Activated CD4-positive, alpha-beta memory T cell treated with anti-CD3 and anti-CD28 coated beads for 36 hours (primary cell): ENCODE measurements around the gene PRDM9. TPM values are rescaled to one million over a fixed set of nuclear protein-coding genes. Genes with fewer than 3 reads are reported as not detected.

Experiments
- CTCF ChIA-PET: fragments of 350-600 bp; sonication (Branson Sonifier 250); formaldehyde crosslinking; loops from one replicate; lab custom pipeline; 2021; ENCODE audit warnings: antibody characterized with exemption, inconsistent platforms; lab: Charles Lee
- POLR2A ChIA-PET: fragments of 350-600 bp; sonication (Branson Sonifier 250); formaldehyde crosslinking; loops from one replicate; lab custom pipeline; 2021; ENCODE audit warnings: antibody characterized with exemption; lab: Charles Lee
- DNase-seq: peaks from one replicate; pipeline ENCODE4 v3.0.0-alpha.2; 2020
- H3K27ac Mint-ChIP-seq: one replicate; pipeline ENCODE4 v1.8.0; 2021; ENCODE audit warnings: mixed read lengths
- H3K27me3 Mint-ChIP-seq: one replicate; pipeline ENCODE4 v1.8.0; 2021; ENCODE audit warnings: mixed read lengths
- H3K36me3 Mint-ChIP-seq: one replicate; pipeline ENCODE4 v1.8.0; 2021; ENCODE audit warnings: mixed read lengths
- H3K4me1 Mint-ChIP-seq: one replicate; pipeline ENCODE4 v1.8.0; 2021; ENCODE audit warnings: low read depth, mixed read lengths
- H3K4me3 Mint-ChIP-seq: one replicate; pipeline ENCODE4 v1.8.0; 2021; ENCODE audit warnings: mild to moderate bottlenecking, mixed read lengths
- H3K9me3 Mint-ChIP-seq: one replicate; pipeline ENCODE4 v1.8.0; 2021; ENCODE audit warnings: mixed read lengths
- intact Hi-C: fragments of 100-400 bp; cut with micrococcal nuclease; formaldehyde crosslinking; loops from one replicate; pipeline ENCODE4 v1.15.1; 2023
- total RNA-seq, 2 experiments: library from RNA; stranded (reverse); gene quantifications; one replicate each; pipeline ENCODE4 v1.2.3, GENCODE V29; 2021

PRDM9 gene
- total RNA-seq, 2 experiments from 2014 or later: not detected

DNA sequence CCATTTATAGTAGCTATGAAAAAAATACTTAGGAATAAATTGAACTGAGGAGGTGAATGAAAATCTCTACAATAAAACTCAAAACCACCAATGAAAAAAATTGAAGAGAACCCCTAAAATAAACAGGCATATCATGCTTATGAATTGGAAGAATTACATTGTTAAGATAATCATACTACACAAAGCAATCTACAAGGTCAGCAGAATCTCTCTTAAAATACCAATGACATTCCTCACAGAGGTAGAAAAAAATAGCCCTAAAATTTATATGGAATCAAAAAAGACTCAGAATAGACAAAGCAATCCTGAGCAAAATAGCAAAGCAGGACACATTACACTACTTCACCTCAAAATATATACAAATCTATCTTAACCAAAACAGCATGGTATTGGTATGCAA lies 23.2 kb downstream of the PRDM9 start:
- intact Hi-C loops: no loop called here
- no peaks in the 10 kb centered on the region for H3K36me3 Mint-ChIP-seq
- ChIA-PET CTCF (no interaction called here), POLR2A (no interaction called here)
- peaks cover 14% of the 10 kb centered on the region for H3K9me3 Mint-ChIP-seq
- no peak overlapping the region for H3K4me3 Mint-ChIP-seq
- H3K4me1 Mint-ChIP-seq: no peaks in the 10 kb centered on the region
- no peak overlapping the region for H3K27ac Mint-ChIP-seq
- H3K27me3 Mint-ChIP-seq: no peaks in the 10 kb centered on the region
- DNase-seq: no peak

- Mint-ChIP-seq H3K4me1 (no peaks in the 10 kb centered on the region), H3K27ac (no peak overlapping the region), H3K27me3 (no peaks in the 10 kb centered on the region), H3K9me3 (peaks cover 10% of the 10 kb centered on the region), H3K36me3 (no peaks in the 10 kb centered on the region), H3K4me3 (no peak overlapping the region)
- POLR2A ChIA-PET: no interaction called here
- DNase-seq: no peak
- intact Hi-C loops: no loop called here
- CTCF ChIA-PET: no interaction called here
Observed at GRCh38 chr5:23571059-23571458, 63.6 kb downstream of the PRDM9 start.
